ENCODE results near the gene GFRA1. TPM values are rescaled to one million over a fixed set of nuclear protein-coding genes. Genes with fewer than 3 reads are reported as not detected.

Gene GFRA1
- total and polyA plus RNA-seq, 2 of the 8 experiments (the other 6 are each of a cell fraction or from before 2014, with no cell fraction given): 1.1 to 2.0 TPM

GRCh38 chr10:116241085-116241484, 31.9 kb downstream of the GFRA1 start (continued):
- TF ChIP-seq, protein P1, sequence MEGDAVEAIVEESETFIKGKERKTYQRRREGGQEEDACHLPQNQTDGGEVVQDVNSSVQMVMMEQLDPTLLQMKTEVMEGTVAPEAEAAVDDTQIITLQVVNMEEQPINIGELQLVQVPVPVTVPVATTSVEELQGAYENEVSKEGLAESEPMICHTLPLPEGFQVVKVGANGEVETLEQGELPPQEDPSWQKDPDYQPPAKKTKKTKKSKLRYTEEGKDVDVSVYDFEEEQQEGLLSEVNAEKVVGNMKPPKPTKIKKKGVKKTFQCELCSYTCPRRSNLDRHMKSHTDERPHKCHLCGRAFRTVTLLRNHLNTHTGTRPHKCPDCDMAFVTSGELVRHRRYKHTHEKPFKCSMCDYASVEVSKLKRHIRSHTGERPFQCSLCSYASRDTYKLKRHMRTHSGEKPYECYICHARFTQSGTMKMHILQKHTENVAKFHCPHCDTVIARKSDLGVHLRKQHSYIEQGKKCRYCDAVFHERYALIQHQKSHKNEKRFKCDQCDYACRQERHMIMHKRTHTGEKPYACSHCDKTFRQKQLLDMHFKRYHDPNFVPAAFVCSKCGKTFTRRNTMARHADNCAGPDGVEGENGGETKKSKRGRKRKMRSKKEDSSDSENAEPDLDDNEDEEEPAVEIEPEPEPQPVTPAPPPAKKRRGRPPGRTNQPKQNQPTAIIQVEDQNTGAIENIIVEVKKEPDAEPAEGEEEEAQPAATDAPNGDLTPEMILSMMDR (IDR thresholded peaks at IDR 0.05; ENCODE audit: control extremely low read depth in 1 of 3, insufficient read depth in 1 of 3, low read depth in 1 of 3, low read length in 3 of 3): no peak
- TF ChIP-seq CTBP2 (IDR thresholded peaks at IDR 0.05; ENCODE audit: borderline replicate concordance, insufficient read depth, insufficient read length, low read length) (no peak), POU5F1 (IDR thresholded peaks at IDR 0.05; ENCODE audit: low read depth, low read length) (no peak), RNF2 (IDR thresholded peaks at IDR 0.05; ENCODE audit: borderline replicate concordance, low read depth, low read length, missing control alignments, poor library complexity, severe bottlenecking) (no peak), POLR2A (IDR thresholded peaks at IDR 0.05; ENCODE audit: control extremely low read depth in 1 of 2, low read depth in 2 of 2, low read length in 2 of 2) (no peak), SIX5 (IDR thresholded peaks at IDR 0.05; ENCODE audit: low read depth, low read length) (no peak)
- TF ChIP-seq, protein P2, sequence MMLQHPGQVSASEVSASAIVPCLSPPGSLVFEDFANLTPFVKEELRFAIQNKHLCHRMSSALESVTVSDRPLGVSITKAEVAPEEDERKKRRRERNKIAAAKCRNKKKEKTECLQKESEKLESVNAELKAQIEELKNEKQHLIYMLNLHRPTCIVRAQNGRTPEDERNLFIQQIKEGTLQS (IDR thresholded peaks at IDR 0.05; ENCODE audit: insufficient read depth, low read depth, low read length): no peak
